ENCODE data around the gene GAD1.

The GAD1 gene

DNA sequence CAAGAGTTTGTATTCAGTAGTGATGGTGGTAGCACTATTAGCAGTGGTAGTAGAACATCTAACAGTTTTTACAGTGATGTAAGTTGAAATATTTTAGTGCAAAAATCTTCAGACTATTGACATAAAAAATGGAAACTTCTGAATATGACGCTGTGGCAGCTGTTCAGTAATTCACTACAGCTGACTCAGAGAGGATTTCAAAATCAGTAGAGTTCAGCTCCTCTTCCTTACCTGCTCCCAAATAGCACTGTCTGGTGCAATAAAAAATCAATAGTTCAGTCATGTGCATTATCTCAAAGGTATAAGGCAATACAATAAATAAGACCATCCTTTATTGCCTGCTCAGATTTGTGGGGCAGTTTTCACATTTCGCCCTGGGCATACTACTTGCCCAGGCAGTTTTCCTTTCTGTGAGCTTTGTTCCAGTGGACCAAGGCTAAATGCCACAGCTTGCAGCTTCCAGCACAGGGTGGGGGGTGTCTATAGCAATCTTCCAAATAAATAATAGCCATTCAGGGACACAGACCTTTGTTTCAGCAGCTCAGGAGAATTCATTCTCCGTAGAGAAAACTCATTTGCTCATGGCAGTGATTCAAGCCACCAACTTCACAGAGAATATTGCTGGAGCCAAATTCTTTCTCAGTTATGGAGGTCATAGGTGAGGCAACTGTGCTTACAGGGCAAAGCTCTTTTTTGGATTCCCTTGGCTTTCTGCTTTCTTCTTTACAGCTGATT is 78.5 kb downstream of the GAD1 start:
- DNase-seq (ENCODE audit: low spot score) = no peak

DNA sequence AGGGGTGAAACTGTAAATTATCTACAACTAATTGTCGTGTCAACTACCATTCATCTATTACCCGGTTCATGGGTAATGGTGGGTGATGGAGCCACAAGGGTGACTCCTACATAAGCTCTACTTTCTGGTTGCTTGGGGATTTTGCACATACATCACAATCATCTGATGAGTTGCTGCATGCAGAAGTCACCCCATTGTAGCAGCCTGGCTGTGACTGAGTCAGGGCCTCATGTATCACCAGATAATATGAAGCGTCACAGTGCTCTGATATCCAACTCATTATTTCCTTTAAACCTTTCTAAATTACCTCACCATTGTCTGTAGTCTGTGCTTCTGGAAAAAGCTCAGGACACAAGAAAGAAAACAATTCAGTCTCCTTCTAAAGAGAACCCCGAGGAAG is 79.9 kb downstream of the GAD1 start:
- DNase-seq (ENCODE audit: low spot score) = no peak

- DNase-seq (ENCODE audit: low spot score) = no peak
Observed at GRCh38 chr2:170897108-170897507, 80.4 kb downstream of the GAD1 start.

DNA sequence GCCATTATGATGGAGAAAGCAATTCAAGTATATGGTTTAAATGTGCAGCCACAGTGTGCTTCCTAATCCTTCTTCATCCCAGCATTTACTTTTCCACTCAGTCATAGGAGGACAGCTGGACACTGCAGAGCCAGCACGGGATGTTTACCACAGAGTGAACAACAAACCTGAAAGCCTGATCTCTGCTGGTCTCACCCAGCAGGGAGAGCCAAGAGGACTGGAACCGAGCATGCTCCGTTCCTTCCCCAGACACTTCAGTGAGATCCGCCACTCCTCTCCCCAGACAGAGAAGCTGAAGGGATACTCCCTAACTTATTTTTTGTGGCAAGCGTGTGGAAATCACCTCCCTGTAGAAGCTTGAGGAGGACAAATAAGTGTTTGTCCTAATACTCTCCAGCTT is 89.2 kb downstream of the GAD1 start:
- no peak for DNase-seq (ENCODE audit: low spot score)

Measured in COLO829 (cell line).